NK-92 (cell line): ENCODE results near the gene SH2D4B.
"Not testable (repeated sequence)": the region's sequence is repeated elsewhere in the genome, so short reads cannot be mapped to it uniquely, and the experiment has no call there.

Experiments used
- DNase-seq: peaks from one replicate; lab custom pipeline; 2025; ENCODE audit not compliant: unreplicated experiment; lab: John Stamatoyannopoulos, UW

The SH2D4B gene

DNA sequence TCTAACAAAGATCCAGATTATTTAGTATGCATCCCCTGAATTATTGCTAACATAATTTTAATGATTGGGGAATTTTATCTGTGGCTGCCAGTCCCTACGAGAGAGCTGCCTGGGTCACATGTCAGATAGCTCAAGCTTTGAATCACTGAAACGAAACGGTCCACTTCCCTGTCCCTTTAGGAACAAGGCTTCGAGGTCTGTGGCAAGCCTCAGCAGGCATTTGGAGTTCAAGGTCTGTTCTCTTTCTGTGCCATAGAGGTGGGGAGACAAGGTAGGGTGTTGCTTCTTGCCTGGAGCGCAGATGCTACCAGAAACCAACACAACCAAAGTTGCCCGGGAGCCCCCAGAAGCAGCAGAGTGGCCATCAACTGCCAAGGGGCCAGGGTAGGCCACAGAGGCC lies 13.9 kb upstream of the SH2D4B start:
- DNase-seq: no peak

DNA sequence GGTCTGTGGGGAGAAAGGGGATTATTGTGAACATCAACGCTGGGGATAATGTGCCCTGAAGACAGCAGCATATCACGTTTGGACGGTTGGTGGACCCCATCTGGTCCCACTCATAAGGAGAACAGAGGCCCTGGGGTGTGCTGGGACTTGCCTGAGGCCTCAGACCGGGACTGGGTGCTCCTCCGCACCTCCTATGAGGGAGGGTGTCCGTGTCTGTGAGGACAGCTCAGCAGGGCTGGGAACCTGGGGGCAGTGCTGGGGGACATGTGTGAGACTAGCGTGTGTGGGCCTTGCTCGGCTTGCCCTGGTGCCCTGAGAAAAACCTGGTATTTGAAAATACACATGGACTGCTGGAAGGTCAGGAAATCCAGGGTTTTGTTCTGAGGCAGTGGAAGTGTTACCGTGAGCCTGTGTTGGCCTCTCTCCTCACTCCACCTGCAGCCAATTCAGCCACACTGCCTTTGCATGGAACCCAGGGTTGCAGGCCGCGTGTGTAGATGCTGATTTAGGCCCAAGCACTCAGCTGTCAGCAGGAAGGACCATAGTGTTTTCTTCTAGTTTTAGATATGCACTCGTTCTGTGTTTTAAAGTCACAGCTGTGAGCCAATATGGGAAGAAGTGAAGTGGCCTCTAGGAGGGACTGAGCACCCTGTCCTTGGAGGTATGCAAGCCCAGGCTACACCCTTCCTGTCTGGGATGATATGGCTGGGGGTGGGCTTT lies 13.4 kb upstream of the SH2D4B start:
- DNase-seq: no peak

DNA sequence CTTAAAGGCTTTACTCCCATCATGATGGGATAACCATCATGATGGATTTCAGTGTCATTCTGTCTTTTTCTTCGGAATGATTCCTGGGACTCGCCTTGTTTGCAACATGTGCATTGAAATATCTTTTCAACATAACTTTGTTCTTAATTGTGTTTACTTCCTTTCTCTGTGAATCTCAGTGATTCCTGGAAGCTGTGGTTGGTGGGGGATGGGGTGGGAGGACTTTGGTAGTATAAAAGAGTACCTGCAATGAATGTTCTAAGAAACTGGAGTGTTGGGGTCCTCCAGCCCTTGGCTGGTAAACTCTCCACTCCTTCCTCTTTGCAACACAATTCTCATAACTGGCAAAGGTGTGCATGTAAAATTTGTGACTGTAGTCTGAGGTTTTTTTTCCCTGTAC lies 11.5 kb upstream of the SH2D4B start:
- no peak for DNase-seq

DNA sequence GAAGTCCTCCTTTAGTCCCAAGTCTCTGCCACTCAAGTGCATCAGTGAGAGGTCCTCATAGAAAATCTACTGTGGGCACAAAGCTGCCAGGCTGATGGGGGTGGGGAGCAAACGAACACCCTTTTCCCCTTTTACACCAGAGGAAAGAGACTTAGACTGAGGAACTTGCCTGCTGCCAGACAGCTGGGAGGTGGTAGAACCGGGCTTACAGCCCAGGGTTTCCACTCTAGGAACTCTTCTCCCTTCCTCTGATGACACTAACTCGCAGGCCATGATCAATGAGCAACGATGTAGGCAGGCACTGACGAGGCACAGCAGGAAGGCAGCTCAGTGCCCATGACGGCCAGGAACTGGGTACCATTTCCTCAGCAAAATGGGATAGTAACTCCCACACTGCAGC lies 11.0 kb upstream of the SH2D4B start:
- no peak for DNase-seq

DNA sequence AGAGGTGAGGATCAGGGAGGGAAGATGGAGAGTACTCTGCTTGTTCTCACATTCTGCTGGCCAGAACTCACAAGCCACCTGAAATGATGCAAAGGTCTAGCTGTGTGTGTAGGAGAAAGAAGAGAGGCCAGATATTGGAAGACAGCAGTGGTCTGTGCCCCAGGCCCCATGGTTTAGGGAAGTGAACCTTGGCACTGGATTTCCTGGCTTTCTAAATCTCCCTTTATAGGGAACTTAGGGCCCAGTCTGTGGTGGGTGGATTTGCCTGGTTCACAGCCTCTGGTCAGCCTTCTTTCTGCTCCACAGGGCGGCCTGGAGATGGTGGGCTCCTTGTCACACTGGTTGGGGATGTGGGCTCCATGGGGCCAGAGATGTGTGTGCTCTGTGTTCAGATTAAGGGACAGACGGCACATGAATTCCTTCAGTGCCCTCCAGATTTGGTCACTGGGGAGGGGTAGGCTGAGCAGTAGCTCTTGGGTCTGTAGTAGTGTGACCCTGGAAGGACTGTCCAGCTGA lies 9.5 kb upstream of the SH2D4B start:
- no peak for DNase-seq

DNA sequence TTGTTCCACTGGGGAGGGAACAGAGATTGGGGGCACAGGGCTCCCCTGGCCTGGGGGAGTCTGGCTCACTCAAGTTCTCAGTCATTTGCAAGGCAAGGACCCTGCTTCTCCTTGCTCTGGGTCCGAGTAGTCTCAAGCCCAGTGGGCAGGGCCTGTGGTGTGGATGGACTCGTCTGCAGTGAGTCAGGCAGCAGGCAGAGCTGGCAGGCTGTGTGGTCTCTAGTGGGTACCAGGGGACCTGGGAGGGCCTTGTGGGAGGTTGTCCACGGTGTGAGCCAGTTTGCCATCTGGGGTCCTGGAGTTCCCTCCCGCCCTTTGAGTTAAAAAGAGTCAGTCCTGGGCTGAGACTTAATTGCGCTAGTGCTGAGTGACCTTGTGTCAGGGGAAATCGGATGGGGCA lies 8.8 kb upstream of the SH2D4B start:
- no peak for DNase-seq

DNA sequence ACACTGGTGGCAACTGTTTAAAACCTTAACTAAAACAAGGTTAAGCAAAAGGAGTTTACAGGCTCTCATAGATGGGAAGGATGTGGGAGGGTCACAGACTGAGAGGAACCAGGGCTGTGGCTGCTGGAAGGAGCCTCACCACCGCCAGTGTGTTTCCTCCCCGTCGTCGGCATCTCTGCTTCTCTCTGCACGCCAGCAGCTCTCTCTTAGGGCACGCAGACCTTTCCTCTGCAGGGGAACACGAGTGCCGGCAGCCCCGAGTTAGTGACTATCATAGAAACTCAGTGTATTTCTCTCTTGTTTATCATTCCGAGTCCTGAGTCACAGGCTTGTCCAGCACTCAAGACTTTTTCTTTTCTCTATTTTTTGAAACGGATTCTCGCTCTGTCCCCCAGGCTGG lies 8.1 kb upstream of the SH2D4B start:
- no peak for DNase-seq

DNA sequence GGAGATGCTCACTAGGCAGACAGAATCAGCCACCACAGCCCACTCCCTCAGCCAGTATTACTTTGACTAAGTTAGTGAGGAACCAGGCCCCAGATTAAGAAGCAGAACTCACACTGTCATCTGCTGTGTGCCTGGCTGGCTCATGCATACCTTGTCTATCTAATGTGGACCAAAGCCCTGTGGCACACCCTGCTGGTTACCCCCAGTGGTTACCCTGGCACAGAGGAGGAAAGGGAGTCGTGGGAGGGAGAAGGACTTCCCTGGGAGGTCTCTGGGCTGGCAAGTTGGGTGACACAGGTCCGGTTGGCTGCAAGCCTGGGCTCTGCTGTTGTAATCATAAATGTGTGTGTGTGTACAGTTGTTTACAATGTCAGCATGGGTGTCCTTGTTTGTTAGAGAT lies 7.5 kb upstream of the SH2D4B start:
- DNase-seq: no peak

DNA sequence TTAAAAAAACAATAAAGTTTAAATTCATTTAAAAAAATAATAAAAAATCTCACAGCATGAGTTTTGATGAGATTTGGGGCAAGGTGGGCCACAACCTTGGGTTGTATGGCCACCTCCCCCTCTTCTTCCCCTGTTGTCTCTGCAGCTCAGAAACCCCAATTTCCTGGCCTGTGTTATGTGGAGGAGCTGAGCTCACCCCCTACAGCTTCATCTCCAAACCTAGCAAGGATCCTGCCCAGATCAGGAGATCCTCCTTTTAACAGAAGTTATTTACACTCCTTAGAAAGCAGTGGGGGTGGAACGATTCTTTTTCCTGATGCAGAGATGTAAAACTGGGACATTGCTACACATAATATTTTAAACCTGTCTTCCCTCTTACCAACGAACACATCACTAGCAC lies 6.9 kb upstream of the SH2D4B start:
- DNase-seq: no peak

DNA sequence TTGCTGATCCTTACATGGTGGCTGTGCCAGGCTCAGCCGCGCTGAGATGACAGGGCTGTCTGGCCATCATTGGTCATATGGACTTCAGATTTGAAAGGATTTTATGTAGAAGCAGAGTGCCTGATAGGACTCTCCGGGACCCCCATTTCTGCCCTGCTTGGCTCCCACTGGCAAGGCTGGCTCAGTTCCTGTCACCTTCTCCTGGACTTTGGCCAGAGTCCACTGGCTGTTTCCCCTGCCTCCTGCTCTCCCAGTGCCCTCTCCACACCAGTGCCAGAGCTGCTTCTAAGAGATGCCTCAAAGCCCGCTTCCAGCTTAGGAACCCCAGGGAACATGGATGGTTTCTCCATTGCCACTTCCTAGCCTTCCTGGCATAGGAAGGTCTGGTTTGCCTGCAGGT lies 5.1 kb upstream of the SH2D4B start:
- no peak for DNase-seq

DNA sequence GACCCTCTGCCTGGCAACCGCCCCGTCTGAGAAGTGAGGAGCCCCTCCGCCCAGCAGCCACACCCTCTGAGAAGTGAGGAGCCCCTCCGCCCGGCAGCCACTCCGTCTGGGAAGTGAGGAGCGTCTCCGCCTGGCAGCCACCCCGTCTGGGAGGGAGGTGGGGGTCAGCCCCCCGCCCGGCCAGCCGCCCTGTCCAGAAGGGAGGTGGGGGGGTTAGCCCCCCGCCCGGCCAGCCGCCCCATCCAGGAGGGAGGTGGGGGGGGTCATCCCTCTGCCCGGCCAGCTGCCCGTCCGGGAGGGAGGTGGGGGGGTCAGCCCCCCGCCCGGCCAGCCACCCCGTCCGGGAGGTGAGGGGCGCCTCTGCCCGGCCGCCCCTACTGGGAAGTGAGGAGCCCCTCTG lies 3.6 kb upstream of the SH2D4B start:
- DNase-seq: not testable (repeated sequence)

DNA sequence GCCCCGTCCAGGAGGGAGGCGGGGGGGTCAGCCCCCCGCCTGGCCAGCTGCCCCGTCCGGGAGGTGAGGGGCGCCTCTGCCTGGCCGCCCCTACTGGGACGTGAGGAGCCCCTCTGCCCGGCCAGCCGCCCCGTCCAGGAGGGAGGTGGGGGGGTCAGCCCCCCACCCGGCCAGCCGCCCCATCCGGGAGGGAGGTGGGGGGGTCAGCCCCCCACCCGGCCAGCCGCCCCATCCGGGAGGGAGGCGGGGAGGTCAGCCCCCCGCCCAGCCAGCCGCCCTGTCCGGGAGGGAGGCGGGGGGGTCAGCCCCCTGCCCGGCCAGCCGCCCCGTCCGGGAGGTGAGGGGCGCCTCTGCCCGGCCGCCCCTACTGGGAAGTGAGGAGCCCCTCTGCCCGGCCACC lies 3.1 kb upstream of the SH2D4B start:
- not testable (repeated sequence) for DNase-seq

DNA sequence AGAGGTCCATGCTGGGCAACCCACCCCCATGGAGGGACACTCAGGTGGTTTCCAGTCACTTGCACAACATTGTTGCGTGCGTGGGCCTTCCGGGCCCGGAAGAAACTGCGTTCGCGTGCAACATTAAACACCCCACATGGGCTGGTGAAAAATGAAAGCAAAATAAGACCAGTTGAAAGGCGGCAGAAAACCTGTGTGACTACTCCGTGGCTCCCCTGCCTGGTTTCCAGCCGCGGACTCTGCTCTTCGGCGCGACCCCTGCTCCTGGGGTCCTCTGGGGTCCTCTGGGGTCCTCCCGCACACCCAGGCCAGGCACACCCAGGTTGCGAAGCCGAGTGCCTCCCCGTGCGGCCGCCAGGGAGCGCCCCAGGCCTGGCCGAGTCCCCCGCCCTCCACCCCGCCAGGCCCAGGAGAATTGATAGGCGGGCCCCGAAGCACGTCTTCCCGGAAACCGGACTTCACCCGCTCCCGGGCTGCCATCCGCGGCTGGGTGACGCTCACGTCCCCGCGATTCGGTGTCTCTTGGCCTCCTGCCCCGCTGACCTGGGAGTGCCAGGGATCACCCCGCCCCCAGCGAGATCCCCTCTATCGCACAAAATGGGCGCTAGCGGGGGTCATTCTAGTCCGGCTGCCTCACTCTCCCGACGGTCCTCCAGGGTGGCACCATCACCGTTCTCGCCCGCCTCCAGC lies 1.9 kb upstream of the SH2D4B start:
- DNase-seq: no peak

DNA sequence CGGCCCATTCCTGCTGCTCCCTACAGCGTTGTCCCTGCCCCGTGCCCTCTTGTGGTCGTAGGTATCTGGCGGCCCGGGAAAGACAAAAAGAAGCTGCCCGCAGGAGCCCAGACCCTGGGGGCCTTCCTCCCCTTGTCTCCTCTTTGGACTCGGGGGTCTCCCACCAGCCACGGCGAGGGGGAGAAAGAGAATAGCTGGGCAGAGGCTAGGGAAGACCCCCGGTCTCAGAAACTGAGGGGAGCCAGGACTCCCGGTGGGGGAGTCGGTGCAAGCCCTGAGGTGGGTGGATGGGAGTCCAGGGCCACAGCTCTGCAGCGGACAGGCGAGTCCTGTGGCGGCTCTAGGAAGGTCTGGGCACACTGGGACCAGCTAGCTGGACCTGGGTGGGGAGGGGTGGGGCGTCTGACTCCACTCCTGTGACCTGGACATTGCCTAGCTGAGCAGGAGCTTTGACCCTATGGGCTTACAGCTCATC lies 1.3 kb upstream of the SH2D4B start:
- no peak for DNase-seq

DNA sequence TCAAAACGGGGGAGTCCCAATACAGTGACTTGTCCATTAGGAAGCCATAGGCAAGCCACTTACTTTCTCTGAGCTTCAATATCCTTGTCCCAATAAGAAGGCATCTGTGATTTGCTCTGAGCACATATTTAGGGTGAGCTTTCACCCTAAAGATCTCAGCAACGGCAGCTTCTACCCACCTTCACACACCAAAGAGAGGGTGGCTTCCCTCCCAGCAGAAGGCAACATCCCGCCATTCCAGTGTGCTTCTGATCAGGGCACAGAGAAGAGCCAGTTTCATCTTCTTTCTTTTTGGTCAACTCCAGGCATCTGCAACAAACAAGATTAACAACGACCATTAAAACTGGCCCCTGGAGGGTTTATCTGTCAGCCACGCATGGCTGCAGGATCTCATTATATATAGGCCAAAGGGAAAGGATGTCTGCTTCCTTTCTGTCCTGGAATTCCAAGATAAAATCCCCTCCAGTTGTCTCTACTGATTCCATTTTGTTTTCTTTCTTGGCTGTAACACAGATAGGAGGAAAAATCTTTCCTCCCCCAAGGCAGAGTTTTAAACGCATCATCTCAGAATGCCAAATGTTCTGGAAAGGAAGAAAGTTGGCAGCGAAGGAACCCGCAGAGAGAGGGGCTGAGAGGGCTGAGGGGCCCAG lies 491 bp upstream of the SH2D4B start:
- no peak for DNase-seq

DNA sequence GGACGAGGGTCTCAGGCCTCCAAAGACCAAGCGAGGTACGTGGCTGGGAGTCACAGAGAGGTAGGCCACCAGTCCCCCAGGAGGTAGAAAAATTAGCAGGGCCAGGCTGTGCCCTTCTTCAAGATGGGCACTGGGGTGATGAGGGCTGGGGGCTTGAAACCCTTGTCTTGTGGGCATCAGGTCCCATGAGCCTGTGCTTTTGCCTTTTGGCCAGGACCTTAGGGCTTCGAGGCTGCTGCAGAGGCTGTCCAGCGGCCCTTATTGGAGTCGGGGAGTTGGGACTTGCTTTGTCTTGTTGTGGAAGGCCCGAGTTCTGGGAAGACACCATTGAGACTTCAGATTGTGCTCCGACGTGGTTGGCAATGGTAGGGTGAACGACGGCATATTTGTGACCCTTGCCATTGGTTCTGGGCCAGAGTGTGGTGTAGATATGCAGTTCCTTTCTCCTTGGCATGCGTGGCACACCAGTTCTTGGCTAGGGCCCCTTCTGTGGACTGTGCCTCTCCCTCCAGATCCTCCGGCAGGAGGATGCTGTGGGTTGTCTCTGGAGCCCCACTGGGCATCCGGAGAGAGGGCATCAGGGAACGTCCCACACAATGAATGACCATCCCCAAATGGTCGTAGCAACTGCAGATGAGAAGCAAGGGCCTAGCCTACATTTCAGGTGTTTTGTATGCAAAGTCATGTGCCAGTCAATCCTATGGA lies 931 bp downstream of the SH2D4B start:
- DNase-seq: no peak

DNA sequence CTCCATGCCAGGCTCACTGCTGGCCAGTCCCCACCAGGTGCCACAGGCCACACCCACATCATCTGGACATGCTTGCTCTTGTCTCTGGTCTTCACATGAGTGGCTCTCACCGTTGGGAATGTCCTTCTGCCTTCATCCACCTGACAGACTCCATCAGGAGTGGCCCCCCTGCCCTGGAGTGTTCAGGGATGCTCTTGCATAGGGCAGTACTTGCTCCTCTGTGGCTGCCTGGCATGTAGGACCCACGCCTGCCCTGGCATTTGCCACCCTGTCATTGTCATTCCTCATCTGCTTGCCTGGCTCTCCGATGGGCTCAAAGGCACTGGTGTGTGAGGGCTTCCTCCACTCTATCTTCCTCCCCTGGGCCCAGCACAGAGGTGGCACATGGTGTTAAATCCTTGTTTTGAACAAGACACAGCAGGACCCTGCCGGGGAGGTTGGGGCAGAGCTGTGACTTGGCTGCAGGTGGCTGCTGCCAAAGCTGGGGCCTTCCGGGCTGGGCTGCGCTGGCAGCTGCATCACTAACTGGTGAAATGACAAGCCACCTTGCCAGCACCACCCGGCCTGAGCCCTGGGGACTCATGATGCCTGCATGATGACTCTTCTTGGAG lies 1.8 kb downstream of the SH2D4B start:
- no peak for DNase-seq

DNA sequence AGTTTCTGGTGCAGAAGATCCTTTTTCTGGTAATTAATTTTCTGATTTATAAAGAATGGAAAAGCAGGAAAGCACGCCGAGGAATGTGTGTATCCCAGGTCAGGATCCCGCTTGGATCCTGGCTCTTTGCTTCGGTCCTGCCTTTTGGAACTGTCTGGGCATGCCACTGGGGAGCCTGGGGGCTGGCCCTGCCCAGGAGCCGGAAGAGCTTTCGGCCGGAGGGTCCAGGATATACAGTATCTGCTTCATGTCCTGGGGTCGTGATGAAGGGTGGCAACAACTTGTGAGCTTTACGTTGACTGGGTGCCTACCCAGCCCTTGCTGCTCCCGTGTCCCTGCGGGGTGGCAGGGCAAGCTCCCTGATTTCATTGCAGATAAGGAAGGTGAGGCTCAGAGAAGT lies 2.4 kb downstream of the SH2D4B start:
- no peak for DNase-seq

DNA sequence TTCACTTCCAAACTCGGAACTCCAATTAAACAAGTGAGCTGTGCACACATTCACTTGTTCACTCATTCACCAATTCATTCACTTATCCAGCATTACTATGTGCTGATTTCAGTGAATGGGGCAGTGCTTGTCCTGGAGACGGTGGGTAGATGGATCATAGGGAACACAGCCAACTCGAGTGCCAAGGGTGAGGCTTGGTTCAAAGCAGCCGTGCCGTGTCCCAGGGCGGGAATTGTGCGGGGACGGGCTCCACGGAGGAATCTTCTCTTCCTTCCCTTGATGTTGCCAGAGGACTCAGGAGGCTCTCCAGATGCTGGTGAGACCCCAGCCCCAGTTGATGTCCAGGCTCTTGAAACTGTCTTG lies 2.9 kb downstream of the SH2D4B start:
- no peak for DNase-seq

DNA sequence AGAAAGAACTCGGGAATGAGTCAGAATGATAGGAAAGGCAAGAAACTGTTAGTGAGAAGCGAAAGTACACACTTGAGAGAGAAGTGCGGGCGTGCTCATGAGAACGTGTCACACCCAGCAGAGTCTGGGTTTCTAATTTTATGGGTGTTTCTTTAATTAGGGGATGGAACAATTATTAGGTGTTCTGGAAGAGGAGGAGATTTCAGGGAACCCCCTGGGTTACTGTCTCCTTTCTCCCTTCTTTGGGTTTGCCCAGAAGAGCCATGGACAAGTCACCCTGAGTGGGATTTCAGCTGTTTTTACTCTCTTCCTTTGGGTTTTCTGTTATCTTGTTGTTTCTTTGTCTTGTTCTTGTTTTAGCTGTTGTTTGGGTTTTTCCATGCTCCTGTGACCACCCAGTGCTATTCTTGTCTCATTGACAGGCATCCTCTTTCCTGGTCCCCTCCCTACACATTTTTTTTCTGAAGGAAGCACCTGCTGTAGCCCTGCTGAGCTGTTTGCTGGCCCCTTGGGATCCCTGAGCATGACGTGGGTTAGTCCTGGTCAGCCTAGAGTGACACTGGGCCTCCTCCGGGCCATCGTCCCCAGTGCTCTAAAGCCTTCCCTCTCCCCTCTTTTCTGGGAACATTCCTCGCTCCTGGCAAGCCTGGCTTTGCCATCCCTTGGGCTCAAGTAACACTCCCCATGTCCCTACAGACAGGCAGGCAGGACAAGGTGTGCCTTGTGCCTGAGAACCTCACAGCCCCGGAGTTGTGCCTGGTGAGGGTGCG lies 3.5 kb downstream of the SH2D4B start:
- DNase-seq: no peak
